M059J (cell line): Measurements from ENCODE around the gene EPN1. TPM values are rescaled to one million over a fixed set of nuclear protein-coding genes. Genes with fewer than 3 reads are reported as not detected.

Experiments used
- DNase-seq: peaks from one replicate; pipeline ENCODE4 v3.0.0-alpha.2; 2012; ENCODE audit warnings: low read depth
- total RNA-seq: library from RNA; depleted of rRNA; stranded (reverse); fragments of >200 nt; shearing (Covaris generic); gene quantifications from 2 replicates; pipeline ENCODE4 v1.2.3, GENCODE V29; 2014; rRNA removed

Gene EPN1
- total RNA-seq, result 27.7 and 102 TPM in 2 replicates

- peak; percentile 96 for DNase-seq
These were observed at the start of gene EPN1 for GRCh38 chr19:55674841-55675660. EPN1 (plus strand) TSS chr19:55675226; CDS start chr19:55678628, 3,402 bp downstream.

DNA sequence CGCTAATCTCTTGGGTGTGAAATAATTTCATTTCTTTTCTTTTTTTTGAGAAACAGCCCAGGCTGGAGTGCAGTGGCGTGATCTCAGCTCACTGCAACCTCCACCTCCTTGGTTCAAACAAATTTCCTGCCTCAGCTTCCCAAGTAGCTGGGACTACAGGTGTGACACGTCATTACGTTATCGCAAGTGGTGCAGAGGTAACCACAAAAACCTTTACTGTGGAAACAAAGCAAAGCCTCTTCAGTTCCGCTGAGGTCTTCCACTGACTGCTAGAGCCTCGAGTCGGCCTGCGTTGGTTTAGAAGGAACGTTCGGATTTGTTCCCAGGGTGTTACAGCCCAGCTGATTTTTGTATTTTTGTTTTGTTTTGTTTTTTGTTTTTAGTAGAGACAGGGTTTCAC, 48.7 kb upstream of the EPN1 start:
- DNase-seq, result no peak

- DNase-seq, result peak; percentile 90
These were observed 42.6 kb upstream of the EPN1 start for GRCh38 chr19:55632463-55632834.

GRCh38 chr19:55633861-55634260, 41.2 kb upstream of the EPN1 start:
- DNase-seq, result no peak

GRCh38 chr19:55635334-55635717, 39.7 kb upstream of the EPN1 start:
- no peak for DNase-seq

GRCh38 chr19:55635856-55636440, 39.1 kb upstream of the EPN1 start:
- no peak for DNase-seq

GRCh38 chr19:55636723-55637122, 38.3 kb upstream of the EPN1 start:
- no peak for DNase-seq

GRCh38 chr19:55637534-55637933, 37.5 kb upstream of the EPN1 start:
- no peak for DNase-seq

DNA sequence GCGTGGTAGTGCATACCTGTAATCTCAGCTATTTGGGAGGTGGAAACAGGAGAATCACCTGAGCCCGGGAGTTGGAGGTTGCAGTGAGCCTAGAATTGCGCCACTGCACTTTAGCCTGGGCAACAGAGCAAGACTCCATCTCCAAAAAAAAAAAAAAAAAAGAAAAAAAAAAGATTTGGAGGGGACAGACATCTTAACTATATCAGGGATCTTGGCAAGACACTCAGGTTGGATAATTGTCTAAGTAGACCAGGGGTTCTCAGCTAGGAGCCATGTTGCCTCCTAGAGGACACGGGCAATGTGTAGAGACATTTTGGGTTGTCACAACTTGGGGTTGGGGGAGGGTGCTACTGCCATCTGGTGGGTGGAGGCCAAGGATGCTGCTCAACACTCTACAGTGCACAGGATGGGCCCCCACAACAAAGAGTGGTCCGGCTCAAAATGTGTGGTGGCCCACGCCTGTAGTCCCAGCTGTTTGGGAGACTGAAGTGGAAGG, 36.1 kb upstream of the EPN1 start:
- DNase-seq, result peak; percentile 63

DNA sequence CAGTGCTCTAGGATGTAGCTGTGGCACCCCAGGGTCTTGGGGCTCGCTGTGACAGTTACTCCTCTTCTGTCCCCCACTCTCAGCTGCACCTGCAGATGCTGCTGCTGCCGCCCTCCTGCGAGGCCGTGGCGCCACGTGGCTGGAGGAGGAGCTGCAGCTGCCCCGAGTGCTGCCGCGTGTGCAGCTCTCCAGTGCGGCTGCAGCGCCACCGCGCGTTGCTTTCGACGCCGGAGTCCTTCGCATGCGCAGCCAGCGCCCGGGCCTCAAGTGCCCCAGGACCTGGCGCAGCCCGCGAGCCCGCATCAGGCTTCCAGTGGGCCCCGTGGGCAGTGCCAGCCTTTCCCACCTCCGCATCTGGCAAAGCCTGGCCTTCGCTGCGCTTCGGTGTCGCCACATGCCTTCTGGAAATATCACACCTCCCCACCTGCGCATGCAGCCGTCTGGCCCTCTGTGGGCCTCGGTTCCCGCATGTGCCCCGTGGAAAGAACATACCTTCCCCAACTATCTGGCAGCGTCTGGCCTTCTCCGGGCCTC, 34.9 kb upstream of the EPN1 start:
- DNase-seq, result peak; percentile 34

DNA sequence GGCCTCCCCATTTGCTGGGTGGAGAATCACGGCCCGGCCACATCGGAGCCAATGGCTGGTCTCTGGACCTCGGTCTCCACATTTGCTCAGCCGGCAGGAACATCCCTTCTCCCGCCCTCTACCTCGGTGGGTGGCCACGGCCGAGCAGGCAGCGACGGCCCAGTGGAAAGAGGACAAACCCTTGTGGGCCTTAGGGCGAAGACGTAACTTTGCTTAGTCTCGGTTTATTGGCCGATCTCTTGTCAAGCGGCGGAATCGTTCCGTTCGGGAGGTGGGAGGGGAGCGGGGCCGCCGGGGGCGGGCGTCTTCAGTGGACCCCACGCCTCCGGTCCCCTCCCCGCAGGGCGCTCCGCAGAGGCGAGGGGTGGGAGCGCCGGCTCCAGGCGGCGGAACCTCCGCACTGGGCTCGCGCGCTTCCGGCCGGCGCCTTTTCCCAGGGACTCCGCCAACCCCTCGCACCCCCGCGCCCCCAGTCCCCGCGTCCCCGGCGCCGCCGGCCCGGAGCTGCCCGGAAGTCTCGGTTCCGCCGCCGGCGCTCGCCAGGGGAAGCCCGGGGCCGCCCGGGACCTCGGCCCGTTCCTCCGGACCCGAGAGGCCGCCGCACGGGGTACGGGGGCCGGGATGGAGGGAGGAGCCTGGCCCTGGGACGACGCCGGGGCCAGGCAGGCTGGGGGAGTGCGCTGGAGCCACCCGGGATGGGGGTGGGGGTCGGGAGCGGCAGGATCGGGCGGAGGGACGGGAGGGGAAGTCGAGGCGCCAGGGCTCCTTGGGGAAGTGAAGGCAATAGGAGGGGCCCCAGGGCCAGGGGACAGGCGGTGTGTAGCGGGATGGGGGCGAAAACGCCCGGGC, 34.2 kb upstream of the EPN1 start, which contains the start of gene ZNF580:
ZNF580 (plus strand) TSS at position 426 of the 849 bp plus-strand sequence. CDS start 1,507 bp downstream, outside the sequence.
- DNase-seq, result peak; percentile 78

DNA sequence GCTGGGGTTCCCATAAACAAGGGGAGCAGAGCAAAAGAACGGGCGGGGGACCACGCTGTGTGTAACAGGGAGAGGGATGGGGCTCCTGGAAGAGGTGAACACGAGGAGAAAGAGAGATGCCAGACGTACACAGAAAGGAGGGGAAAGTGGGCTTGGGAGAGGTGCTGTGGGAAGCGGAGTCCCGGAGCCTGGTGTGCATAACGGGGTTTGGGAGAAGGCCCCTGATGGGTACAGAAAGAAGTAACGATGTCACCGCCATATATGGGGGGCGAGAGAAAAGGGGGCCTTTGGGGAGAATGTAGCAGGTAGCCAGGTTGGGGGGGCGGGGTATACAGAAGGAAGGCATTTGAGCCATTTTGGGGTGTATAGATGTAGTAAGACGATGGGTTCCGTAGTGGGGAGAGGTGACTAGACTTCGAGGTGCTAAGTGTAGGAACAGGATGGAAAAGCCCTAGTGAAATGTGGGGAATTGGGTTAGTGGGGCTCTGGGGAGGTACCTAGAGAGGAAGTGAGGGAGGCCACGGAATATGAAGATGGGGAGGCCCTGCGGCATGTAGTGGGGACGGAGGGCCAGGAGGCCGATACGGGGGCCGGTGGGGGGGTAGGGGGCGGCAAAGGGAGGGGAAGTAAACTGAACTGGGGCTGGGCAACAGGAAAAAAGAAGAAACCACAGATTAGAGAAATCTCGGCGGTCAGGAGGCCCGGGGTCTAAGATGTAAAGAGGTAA, 33.4 kb upstream of the EPN1 start:
- peak; percentile 58 for DNase-seq

DNA sequence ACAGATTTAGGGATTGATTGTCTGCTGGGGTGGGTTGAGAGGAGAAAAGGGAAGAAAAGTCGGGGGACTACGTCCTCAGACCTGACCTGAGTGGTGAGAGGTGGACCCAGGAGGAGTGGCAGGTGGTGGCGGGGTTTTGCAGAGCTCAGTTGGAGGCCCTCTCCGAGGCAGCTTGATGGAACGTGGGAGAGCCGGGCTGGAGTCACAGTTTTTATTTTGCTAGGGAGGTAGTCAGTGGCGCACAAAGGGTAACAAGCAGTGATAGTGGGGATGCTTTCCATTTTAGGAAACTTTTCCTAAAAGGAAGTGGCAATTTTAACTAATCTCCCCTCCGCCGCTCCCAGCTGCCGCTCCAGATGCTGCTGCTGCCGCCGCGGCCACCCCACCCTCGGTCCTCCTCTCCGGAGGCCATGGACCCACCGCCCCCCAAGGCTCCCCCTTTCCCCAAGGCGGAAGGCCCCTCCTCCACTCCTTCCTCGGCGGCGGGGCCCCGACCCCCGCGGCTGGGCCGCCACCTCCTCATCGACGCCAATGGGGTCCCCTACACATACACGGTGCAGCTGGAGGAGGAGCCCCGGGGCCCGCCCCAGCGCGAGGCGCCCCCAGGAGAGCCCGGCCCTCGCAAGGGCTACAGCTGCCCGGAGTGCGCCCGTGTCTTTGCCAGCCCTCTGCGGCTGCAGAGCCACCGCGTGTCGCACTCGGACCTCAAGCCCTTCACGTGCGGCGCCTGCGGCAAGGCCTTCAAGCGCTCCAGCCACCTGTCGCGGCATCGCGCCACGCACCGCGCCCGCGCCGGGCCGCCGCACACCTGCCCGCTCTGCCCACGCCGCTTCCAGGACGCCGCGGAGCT, 32.6 kb upstream of the EPN1 start:
- peak; percentile 38 for DNase-seq

DNA sequence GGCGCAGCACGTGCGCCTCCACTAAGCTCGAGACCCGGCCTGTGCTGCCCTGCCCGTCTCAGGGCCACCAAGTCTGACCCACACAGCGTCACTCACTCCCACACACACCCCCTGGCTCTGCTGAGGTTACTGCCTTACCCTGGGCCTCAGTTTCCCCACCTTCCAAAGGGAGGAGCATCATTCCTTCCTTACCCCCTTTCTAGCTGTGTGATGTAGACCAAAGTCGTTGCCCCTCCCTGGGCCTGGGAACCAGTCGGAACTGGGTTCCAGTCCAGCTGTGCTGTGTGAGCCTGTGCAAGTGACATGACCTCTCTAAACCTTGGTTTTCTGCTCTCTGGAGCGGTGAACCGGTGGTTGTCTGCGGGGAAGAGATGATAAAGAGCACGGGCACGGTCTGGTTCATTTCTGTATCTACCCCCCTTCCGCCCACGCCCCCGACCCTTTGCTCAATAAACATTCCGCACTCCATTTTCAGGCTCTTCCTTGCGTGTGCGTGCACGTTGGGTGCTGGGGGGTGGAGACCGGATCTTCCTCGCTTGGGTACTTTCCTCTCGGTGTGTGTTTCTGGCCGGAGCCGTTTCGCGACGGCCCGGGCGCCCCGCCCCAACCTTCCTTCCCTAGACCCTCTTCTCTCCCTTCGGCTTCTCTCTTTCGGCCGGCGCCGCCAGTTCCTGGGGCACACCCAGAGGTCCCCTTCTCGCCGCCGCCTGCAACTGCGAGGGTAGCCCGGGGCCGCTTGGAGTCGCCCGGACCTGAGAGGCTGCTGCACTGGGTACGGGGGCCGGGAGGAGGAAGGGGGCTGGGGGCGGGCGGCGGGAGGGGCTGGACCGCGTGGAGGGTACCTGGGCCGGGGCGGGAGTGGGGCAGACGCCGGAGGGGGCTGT, 31.8 kb upstream of the EPN1 start, which contains the start of gene ZNF581:
ZNF581 (plus strand) TSS at position 647 of the 884 bp plus-strand sequence. CDS start 923 bp downstream, outside the sequence.
- DNase-seq, result peak; percentile 68

- no peak for DNase-seq
These were observed 31.2 kb upstream of the EPN1 start for GRCh38 chr19:55643887-55644176.

- no peak for DNase-seq
These were observed 30.7 kb upstream of the EPN1 start for GRCh38 chr19:55644191-55644833.

GRCh38 chr19:55644842-55645511, 30.0 kb upstream of the EPN1 start:
- DNase-seq, result no peak

DNA sequence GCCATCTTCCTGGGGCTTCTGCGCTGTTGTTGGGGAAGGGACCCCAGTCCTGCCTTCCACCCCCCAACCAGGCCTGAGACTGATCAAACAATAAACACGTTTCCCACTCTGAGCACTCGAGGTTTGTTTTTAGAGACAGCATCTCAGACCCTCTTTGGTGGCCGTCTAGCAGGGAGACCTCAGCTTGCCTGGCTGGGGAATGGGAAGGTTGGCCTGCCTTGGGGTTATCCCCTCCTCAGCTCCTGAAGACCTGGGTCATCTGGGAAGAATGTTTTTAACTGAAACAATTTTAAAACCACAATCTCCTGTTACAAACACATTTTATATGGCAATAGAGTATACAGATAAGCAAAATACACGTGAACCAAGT, 29.5 kb upstream of the EPN1 start:
- no peak for DNase-seq
